HepG2 (cell line): Measurements from ENCODE around the gene RANBP2. TPM values are rescaled to one million over a fixed set of nuclear protein-coding genes. Genes with fewer than 3 reads are reported as not detected.

Source experiments
- CCDC6 ChIP-seq: sonication (generic); formaldehyde crosslinking; IDR thresholded peaks from 2 replicates; pipeline ENCODE4 v1.8.1; 2022; ENCODE audit warnings: mild to moderate bottlenecking, missing genetic modification reagents, moderate library complexity
- CSRNP2 ChIP-seq: sonication (generic); formaldehyde crosslinking; conservative IDR thresholded peaks from 2 replicates; pipeline ENCODE4 v1.8.0; 2022; ENCODE audit warnings: low read depth, missing genetic modification reagents
- HNRNPL ChIP-seq: fragments of 200-400 bp; formaldehyde crosslinking; IDR thresholded peaks from 2 replicates; pipeline ENCODE4 v1.6.1; 2017; ENCODE audit warnings: mild to moderate bottlenecking, low read depth, low read length
- KDM3A ChIP-seq: IDR thresholded peaks from 2 replicates; pipeline ENCODE4 v1.6.1; 2018; ENCODE audit warnings: low read depth, missing compliant biosample characterization
- NKX3-1 ChIP-seq: sonication (generic); formaldehyde crosslinking; IDR thresholded peaks from 2 replicates; pipeline ENCODE4 v1.5.0; 2020; ENCODE audit warnings: missing genetic modification reagents
- SKIL ChIP-seq: sonication (generic); formaldehyde crosslinking; IDR thresholded peaks from 2 replicates; pipeline ENCODE4 v1.8.0; 2022; ENCODE audit warnings: missing genetic modification reagents, mild to moderate bottlenecking, moderate library complexity, borderline replicate concordance
- SPEN ChIP-seq: sonication (generic); formaldehyde crosslinking; IDR thresholded peaks from 2 replicates; pipeline ENCODE4 v1.5.1; 2020; ENCODE audit warnings: low read depth, mild to moderate bottlenecking, missing genetic modification reagents
- ZBTB42 ChIP-seq: sonication (generic); formaldehyde crosslinking; IDR thresholded peaks from 2 replicates; pipeline ENCODE4 v1.5.0; 2020; ENCODE audit warnings: mild to moderate bottlenecking, missing genetic modification reagents
- ZBTB8A ChIP-seq: sonication (generic); formaldehyde crosslinking; IDR thresholded peaks from 2 replicates; pipeline ENCODE4 v1.4.0; 2020; ENCODE audit warnings: mild to moderate bottlenecking, low read depth, missing genetic modification reagents, borderline replicate concordance
- ZNF121 ChIP-seq: sonication (generic); formaldehyde crosslinking; IDR thresholded peaks from 2 replicates; pipeline ENCODE4 v1.5.0; 2020; ENCODE audit warnings: mild to moderate bottlenecking, missing genetic modification reagents
- ZNF235 ChIP-seq: sonication (generic); formaldehyde crosslinking; IDR thresholded peaks from 2 replicates; pipeline ENCODE4 v1.8.1; 2023; ENCODE audit warnings: mild to moderate bottlenecking, missing genetic modification reagents, borderline replicate concordance
- ZNF335 ChIP-seq: sonication (generic); formaldehyde crosslinking; IDR thresholded peaks from 2 replicates; pipeline ENCODE4 v1.4.0; 2020; ENCODE audit warnings: missing genetic modification reagents
- ZNF605 ChIP-seq: sonication (generic); formaldehyde crosslinking; IDR thresholded peaks from 2 replicates; pipeline ENCODE4 v1.8.0; 2022; ENCODE audit warnings: mild to moderate bottlenecking, missing genetic modification reagents
- ZNF761 ChIP-seq: sonication (generic); formaldehyde crosslinking; conservative IDR thresholded peaks from 2 replicates; pipeline ENCODE4 v1.4.0; 2020; ENCODE audit warnings: mild to moderate bottlenecking, missing genetic modification reagents
- ZNF766 ChIP-seq: sonication (generic); formaldehyde crosslinking; IDR thresholded peaks from 2 replicates; pipeline ENCODE4 v1.5.0; 2020; ENCODE audit warnings: missing genetic modification reagents, borderline replicate concordance
- ZNF841 ChIP-seq: sonication (generic); formaldehyde crosslinking; IDR thresholded peaks from 2 replicates; pipeline ENCODE4 v1.8.1; 2023; ENCODE audit warnings: missing genetic modification reagents, borderline replicate concordance
- ZSCAN29 ChIP-seq: sonication (generic); formaldehyde crosslinking; conservative IDR thresholded peaks from 2 replicates; pipeline ENCODE4 v1.4.0; 2020; ENCODE audit warnings: mild to moderate bottlenecking, missing genetic modification reagents
- polyA plus RNA-seq, 8 experiments: library from polyadenylated mRNA; depleted of rRNA in 3 of 8; stranded (reverse) in 7 of 8; unstranded in 1 of 8; fragments of >200 nt; fragmentation: Illumina TruSeq in 4 of 8; extraction: Trizol in 4 of 8; gene quantifications; 2 replicates each; pipeline versions ENCODE4 v1.2.1 to v1.2.3, GENCODE V29; 2011 to 2016; ENCODE audit warnings: low read depth in 4 of 8, missing spikeins in 1 of 8, mixed read lengths in 1 of 8; ENCODE audit not compliant: insufficient read depth in 1 of 8
- total RNA-seq, 5 experiments: library from RNA; depleted of rRNA; stranded (reverse); fragments of >200 nt; fragmentation: Illumina TruSeq; extraction: Trizol; gene quantifications; 2 replicates each; pipeline ENCODE4 v1.2.3, GENCODE V29; 2016; ENCODE audit warnings: low read depth in 1 of 5
- TF ChIP-seq, protein P1 (sequence below): sonication (generic); formaldehyde crosslinking; IDR thresholded peaks from 2 replicates; pipeline ENCODE4 v1.4.0; 2020; ENCODE audit warnings: missing genetic modification reagents
- TF ChIP-seq, protein P2 (sequence below): sonication (generic); formaldehyde crosslinking; IDR thresholded peaks from 2 replicates; pipeline ENCODE4 v1.4.0; 2020; ENCODE audit warnings: low read depth, mild to moderate bottlenecking, missing genetic modification reagents
- TF ChIP-seq, protein P3 (sequence below): sonication (generic); formaldehyde crosslinking; IDR thresholded peaks from 2 replicates; pipeline ENCODE4 v1.4.0; 2020; ENCODE audit warnings: mild to moderate bottlenecking, missing genetic modification reagents

RANBP2 gene
- total and polyA plus RNA-seq, 2 of the 13 experiments (the other 11 are each of a cell fraction or from before 2014, with no cell fraction given): 12.2 to 87.0 TPM

DNA sequence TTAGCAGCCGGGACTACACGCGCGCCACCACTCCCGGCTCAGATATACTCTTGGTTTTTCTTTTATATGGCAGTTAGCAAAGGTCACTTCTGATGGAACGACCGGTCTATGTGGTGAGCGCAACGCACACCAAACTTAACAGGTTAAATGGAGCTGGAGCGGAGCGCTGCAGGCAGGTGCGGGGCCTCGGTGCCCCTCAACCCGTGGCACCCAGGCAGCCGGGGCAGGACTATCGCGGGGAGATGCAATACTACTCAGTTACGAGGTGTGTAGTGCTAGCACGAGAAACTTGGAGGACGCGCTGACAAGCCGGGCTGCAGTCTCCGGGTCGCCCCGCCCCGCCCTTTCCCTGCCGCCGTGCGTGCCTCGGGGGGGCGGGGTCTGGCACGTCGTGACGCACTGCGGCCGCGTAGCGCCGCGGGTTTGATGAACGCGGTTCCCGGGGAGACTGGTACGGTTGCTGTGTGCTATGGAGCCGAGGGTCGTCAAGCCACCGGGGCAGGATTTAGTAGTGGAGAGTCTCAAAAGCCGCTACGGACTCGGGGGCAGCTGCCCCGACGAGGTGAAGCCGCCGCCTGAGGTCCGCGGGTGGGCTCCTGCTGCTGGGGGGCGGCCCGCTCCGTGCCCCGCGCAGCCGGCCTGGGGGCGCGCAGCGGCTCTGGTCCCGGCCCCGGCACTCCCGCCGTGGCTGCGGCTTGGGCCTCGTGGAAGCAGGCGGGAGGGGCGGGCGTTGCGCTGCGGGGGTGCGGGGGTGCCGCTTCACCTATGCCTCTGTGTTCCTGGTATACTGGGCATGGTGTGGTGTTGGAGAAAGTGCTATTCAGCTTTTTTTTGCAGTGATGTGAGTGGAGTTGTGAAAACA, 67.3 kb downstream of the RANBP2 start, which contains the start of gene CCDC138 (continued):
- no peak; the same call in 1 of the 2 replicates for TF ChIP-seq ZSCAN29 (CRISPR knock-in tag)
- peak; percentile 74 for TF ChIP-seq ZNF761 (CRISPR knock-in tag)
- TF ChIP-seq ZBTB42 (CRISPR knock-in tag): no peak; the same call in 1 of the 2 replicates
- TF ChIP-seq ZNF235 (CRISPR knock-in tag): 0 out of 2 replicates have a peak, but pooled peaks have one; percentile 63
- TF ChIP-seq CCDC6: peak; percentile 89
- TF ChIP-seq, protein P1, sequence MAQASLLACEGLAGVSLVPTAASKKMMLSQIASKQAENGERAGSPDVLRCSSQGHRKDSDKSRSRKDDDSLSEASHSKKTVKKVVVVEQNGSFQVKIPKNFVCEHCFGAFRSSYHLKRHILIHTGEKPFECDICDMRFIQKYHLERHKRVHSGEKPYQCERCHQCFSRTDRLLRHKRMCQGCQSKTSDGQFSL: no peak
- peak; percentile 16; the same call in 1 of the 2 replicates for TF ChIP-seq SKIL (CRISPR knock-in tag)
- TF ChIP-seq HNRNPL: 0 out of 2 replicates have a peak, but pooled peaks have one; percentile 56
- TF ChIP-seq ZNF335 (CRISPR knock-in tag): no peak
- TF ChIP-seq ZNF766 (CRISPR knock-in tag): no peak
- TF ChIP-seq KDM3A (CRISPR knock-in tag): peak; percentile 90; the same call in 1 of the 2 replicates
- TF ChIP-seq ZNF605 (CRISPR knock-in tag): peak; percentile 95
- no peak for TF ChIP-seq CSRNP2 (CRISPR knock-in tag)
- TF ChIP-seq ZBTB8A (CRISPR knock-in tag): no peak
- TF ChIP-seq NKX3-1 (CRISPR knock-in tag): peak; percentile 81; the same call in 1 of the 2 replicates
- peak; percentile 93 for TF ChIP-seq SPEN (CRISPR knock-in tag)
- TF ChIP-seq, protein P2, sequence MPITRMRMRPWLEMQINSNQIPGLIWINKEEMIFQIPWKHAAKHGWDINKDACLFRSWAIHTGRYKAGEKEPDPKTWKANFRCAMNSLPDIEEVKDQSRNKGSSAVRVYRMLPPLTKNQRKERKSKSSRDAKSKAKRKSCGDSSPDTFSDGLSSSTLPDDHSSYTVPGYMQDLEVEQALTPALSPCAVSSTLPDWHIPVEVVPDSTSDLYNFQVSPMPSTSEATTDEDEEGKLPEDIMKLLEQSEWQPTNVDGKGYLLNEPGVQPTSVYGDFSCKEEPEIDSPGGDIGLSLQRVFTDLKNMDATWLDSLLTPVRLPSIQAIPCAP: no peak
- TF ChIP-seq ZNF121: peak; percentile 25; the same call in 1 of the 2 replicates
- TF ChIP-seq, protein P3, sequence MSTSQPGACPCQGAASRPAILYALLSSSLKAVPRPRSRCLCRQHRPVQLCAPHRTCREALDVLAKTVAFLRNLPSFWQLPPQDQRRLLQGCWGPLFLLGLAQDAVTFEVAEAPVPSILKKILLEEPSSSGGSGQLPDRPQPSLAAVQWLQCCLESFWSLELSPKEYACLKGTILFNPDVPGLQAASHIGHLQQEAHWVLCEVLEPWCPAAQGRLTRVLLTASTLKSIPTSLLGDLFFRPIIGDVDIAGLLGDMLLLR (CRISPR knock-in tag): peak; percentile 95
- no peak for TF ChIP-seq ZNF841 (CRISPR knock-in tag)
